ENCODE results near the gene CST2. TPM values are rescaled to one million over a fixed set of nuclear protein-coding genes. Genes with fewer than 3 reads are reported as not detected.

The CST2 gene
- total and polyA plus RNA-seq, 2 experiments from 2014 or later, result not detected

- TF ChIP-seq CTCF (conservative IDR thresholded peaks at IDR 0.05; ENCODE audit: low read depth in 2 of 2) (no peak), STAT1 (IDR thresholded peaks at IDR 0.05; ENCODE audit: unreplicated experiment) (no peak), POLR2AphosphoS5 (IDR thresholded peaks at IDR 0.05; ENCODE audit: low read depth) (no peak), ZNF114 (CRISPR knock-in tag; IDR thresholded peaks at IDR 0.05) (no peak), REST (IDR thresholded peaks at IDR 0.05; ENCODE audit: unreplicated experiment) (no peak), CREB1 (CRISPR knock-in tag; IDR thresholded peaks at IDR 0.05; ENCODE audit: low read depth) (no peak), ETS1 (IDR thresholded peaks at IDR 0.05) (no peak)
These were observed 31.7 kb downstream of the CST2 start (continued) for GRCh38 chr20:23794841-23795240.

GRCh38 chr20:23794065-23794464 is 32.5 kb downstream of the CST2 start:
- no peaks in the 10 kb centered on the region for H3K27me3 Mint-ChIP-seq (ENCODE audit: insufficient read depth, low read depth, poor library complexity)
- ATAC-seq (no peak), DNase-seq (ENCODE audit: low spot score) (no peak)
- no peaks in the 10 kb centered on the region for H3K36me3 Mint-ChIP-seq (ENCODE audit: low read depth)
- Histone ChIP-seq H3F3A (replicated peaks; ENCODE audit: low read depth) (no peaks in the 10 kb centered on the region), H3K79me2 (replicated peaks; ENCODE audit: insufficient read depth) (no peaks in the 10 kb centered on the region), H4K20me1 (replicated peaks; ENCODE audit: insufficient read depth) (no peaks in the 10 kb centered on the region), H3K27me3 (ENCODE audit: insufficient read depth) (no peaks in the 10 kb centered on the region), H2AFZ (no peak overlapping the region), H3K4me1 (ENCODE audit: insufficient read depth) (no peaks in the 10 kb centered on the region), H3K4me2 (no peak overlapping the region), H3K4me3 (no peak overlapping the region), H3K36me3 (ENCODE audit: insufficient read depth) (no peaks in the 10 kb centered on the region), H3K9me2 (ENCODE audit: insufficient read depth) (peaks cover 14% of the 10 kb centered on the region), H3K27ac (ENCODE audit: low read depth) (no peak overlapping the region)
- H3K4me3 Mint-ChIP-seq, result no peak overlapping the region
- H3K9me3 Mint-ChIP-seq, result no peaks in the 10 kb centered on the region; the same call in 2 of the 3 replicates
- no peak overlapping the region for H3K27ac Mint-ChIP-seq
- H3K4me1 Mint-ChIP-seq, result peaks cover 3% of the 10 kb centered on the region; the same call in 1 of the 3 replicates
- TF ChIP-seq ZNF114 (CRISPR knock-in tag; IDR thresholded peaks at IDR 0.05), result no peak
- TF ChIP-seq JUNB (IDR thresholded peaks at IDR 0.05; ENCODE audit: unreplicated experiment), result no peak
